GM12878 (cell line): ENCODE data around the gene ADGRF1. TPM values are rescaled to one million over a fixed set of nuclear protein-coding genes. Genes with fewer than 3 reads are reported as not detected.

Experiments
- ETV6 ChIP-seq, 2 experiments: fragments of 450-650 bp in 1 of 2; IDR thresholded peaks in 1 of 2; conservative IDR thresholded peaks in 1 of 2; 2 replicates each; pipeline ENCODE4 v1.6.1; 2014; ENCODE audit warnings: antibody characterized with exemption in 1 of 2, borderline replicate concordance in 1 of 2, low read depth in 1 of 2, mild to moderate bottlenecking in 1 of 2, moderate library complexity in 1 of 2
- GABPA ChIP-seq: IDR thresholded peaks from 2 replicates; pipeline ENCODE4 v1.6.1; 2014; ENCODE audit warnings: antibody characterized with exemption, low read depth, mild to moderate bottlenecking, inconsistent platforms
- PAX5 ChIP-seq: IDR thresholded peaks from 2 replicates; pipeline ENCODE4 v1.6.1; 2011; ENCODE audit warnings: low read depth, low read length, borderline replicate concordance
- polyA plus RNA-seq, 11 experiments: library from polyadenylated mRNA; depleted of rRNA in 4 of 11; unstranded in 6 of 11; stranded (reverse) in 5 of 11; fragments of >200 nt; fragmentation: Nextera tagmentation in 4 of 11; fragmentation: Illumina TruSeq in 1 of 11; extraction: Ambion mirVana in 4 of 11; extraction: Trizol in 1 of 11; gene quantifications; 1 replicate in 1 of 11; 2 replicates in 10 of 11; pipeline versions ENCODE4 v1.2.1 to v1.2.3, GENCODE V29; 2011 to 2016; ENCODE audit warnings: inconsistent platforms in 2 of 11, missing spikeins in 2 of 11, low read depth in 1 of 11
- total RNA-seq, 4 experiments: library from RNA; depleted of rRNA in 3 of 4; stranded (reverse); fragments of >200 nt in 3 of 4; fragmentation: Illumina TruSeq in 1 of 4; extraction: Trizol in 1 of 4; gene quantifications; 2 replicates each; pipeline versions ENCODE4 v1.2.1 to v1.2.3, GENCODE V29; 2013 to 2021
- TF ChIP-seq, protein P1 (sequence below): IDR thresholded peaks from 2 replicates; pipeline ENCODE4 v1.6.1; 2012; ENCODE audit warnings: low read length, inconsistent platforms
- TF ChIP-seq, protein P2 (sequence below): fragments of 450-650 bp; formaldehyde crosslinking; IDR thresholded peaks from 2 replicates; pipeline ENCODE4 v1.5.0; 2022; ENCODE audit warnings: mild to moderate bottlenecking, missing genetic modification characterization
- TF ChIP-seq, protein P3 (sequence below): fragments of 450-650 bp; IDR thresholded peaks from 2 replicates; pipeline ENCODE4 v1.6.1; 2016; ENCODE audit warnings: mild to moderate bottlenecking

The ADGRF1 gene
- total and polyA plus RNA-seq, 10 of the 15 experiments (the other 5 are each of a cell fraction or from before 2014, with no cell fraction given): 0.05 TPM; not detected in 9

DNA sequence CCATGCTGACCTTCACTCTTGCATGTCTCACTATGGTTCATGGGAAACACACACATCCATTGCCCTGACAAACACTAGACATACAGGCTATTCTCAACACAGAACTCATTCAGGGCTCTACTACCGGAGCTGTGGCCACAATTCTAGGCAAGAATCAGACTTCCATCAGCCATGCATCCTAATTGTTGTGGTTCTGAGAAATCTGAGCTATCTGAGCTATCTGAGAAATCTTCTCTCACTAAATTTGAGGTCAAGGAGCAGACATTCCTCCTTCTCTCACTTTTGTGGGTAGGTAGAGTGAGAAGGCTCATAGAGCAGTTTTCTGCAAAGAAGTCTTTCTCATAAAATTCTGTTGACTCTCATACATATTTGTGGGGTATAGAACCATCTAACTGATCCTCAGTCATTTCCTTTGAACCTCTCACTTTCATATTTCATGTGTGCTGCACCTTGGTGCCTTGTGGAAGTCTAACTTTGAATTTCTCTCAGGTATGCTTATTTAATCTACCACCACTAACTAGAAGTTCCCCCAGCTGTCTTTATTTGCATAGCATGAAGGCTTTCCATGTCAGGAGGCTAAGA lies 43.6 kb downstream of the ADGRF1 start (continued):
- TF ChIP-seq, protein P1, sequence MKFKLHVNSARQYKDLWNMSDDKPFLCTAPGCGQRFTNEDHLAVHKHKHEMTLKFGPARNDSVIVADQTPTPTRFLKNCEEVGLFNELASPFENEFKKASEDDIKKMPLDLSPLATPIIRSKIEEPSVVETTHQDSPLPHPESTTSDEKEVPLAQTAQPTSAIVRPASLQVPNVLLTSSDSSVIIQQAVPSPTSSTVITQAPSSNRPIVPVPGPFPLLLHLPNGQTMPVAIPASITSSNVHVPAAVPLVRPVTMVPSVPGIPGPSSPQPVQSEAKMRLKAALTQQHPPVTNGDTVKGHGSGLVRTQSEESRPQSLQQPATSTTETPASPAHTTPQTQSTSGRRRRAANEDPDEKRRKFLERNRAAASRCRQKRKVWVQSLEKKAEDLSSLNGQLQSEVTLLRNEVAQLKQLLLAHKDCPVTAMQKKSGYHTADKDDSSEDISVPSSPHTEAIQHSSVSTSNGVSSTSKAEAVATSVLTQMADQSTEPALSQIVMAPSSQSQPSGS: no peak
- TF ChIP-seq, protein P2, sequence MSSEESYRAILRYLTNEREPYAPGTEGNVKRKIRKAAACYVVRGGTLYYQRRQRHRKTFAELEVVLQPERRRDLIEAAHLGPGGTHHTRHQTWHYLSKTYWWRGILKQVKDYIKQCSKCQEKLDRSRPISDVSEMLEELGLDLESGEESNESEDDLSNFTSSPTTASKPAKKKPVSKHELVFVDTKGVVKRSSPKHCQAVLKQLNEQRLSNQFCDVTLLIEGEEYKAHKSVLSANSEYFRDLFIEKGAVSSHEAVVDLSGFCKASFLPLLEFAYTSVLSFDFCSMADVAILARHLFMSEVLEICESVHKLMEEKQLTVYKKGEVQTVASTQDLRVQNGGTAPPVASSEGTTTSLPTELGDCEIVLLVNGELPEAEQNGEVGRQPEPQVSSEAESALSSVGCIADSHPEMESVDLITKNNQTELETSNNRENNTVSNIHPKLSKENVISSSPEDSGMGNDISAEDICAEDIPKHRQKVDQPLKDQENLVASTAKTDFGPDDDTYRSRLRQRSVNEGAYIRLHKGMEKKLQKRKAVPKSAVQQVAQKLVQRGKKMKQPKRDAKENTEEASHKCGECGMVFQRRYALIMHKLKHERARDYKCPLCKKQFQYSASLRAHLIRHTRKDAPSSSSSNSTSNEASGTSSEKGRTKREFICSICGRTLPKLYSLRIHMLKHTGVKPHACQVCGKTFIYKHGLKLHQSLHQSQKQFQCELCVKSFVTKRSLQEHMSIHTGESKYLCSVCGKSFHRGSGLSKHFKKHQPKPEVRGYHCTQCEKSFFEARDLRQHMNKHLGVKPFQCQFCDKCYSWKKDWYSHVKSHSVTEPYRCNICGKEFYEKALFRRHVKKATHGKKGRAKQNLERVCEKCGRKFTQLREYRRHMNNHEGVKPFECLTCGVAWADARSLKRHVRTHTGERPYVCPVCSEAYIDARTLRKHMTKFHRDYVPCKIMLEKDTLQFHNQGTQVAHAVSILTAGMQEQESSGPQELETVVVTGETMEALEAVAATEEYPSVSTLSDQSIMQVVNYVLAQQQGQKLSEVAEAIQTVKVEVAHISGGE: no peak
- TF ChIP-seq GABPA (no peak), ETV6 (conservative IDR thresholded peaks at IDR 0.05 in 1 of 2, IDR thresholded peaks at IDR 0.05 in 1 of 2; ENCODE audit: borderline replicate concordance in 1 of 2, low read depth in 1 of 2) (no peak), PAX5 (no peak)
- TF ChIP-seq, protein P3, sequence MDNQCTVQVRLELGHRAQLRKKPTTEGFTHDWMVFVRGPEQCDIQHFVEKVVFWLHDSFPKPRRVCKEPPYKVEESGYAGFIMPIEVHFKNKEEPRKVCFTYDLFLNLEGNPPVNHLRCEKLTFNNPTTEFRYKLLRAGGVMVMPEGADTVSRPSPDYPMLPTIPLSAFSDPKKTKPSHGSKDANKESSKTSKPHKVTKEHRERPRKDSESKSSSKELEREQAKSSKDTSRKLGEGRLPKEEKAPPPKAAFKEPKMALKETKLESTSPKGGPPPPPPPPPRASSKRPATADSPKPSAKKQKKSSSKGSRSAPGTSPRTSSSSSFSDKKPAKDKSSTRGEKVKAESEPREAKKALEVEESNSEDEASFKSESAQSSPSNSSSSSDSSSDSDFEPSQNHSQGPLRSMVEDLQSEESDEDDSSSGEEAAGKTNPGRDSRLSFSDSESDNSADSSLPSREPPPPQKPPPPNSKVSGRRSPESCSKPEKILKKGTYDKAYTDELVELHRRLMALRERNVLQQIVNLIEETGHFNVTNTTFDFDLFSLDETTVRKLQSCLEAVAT: no peak
- TF ChIP-seq, all 136 proteins: peak for 0
